Raji (cell line): ENCODE results near the gene IBSP.

Experiments
- POLR2A ChIP-seq: IDR thresholded peaks from 2 replicates; pipeline ENCODE4 v1.6.1; 2011; ENCODE audit warnings: low read depth, low read length, control low read depth; ENCODE audit not compliant: insufficient read depth

IBSP gene

GRCh38 chr4:87823200-87823599 is 23.8 kb downstream of the IBSP start:
- no peak for TF ChIP-seq POLR2A

- TF ChIP-seq POLR2A = no peak
Measured at GRCh38 chr4:87823724-87824123, 24.4 kb downstream of the IBSP start.

GRCh38 chr4:87824352-87824751 is 25.0 kb downstream of the IBSP start:
- TF ChIP-seq POLR2A = no peak

- no peak for TF ChIP-seq POLR2A
Measured at GRCh38 chr4:87832669-87833068, 33.3 kb downstream of the IBSP start, which contains the start of gene MEPE. Gene MEPE (plus strand): TSS chr4:87832969. CDS start chr4:87834715, 1,746 bp downstream.

GRCh38 chr4:87834401-87834800 is 35.0 kb downstream of the IBSP start:
- TF ChIP-seq POLR2A = no peak

GRCh38 chr4:87835197-87835596 is 35.8 kb downstream of the IBSP start:
- no peak for TF ChIP-seq POLR2A

- no peak for TF ChIP-seq POLR2A
Measured at GRCh38 chr4:87835743-87836142, 36.4 kb downstream of the IBSP start.

- no peak for TF ChIP-seq POLR2A
Measured at GRCh38 chr4:87838205-87838604, 38.9 kb downstream of the IBSP start.

GRCh38 chr4:87838890-87839591 is 39.7 kb downstream of the IBSP start:
- no peak for TF ChIP-seq POLR2A

GRCh38 chr4:87839592-87839946 is 40.2 kb downstream of the IBSP start:
- no peak for TF ChIP-seq POLR2A

- no peak for TF ChIP-seq POLR2A
Measured at GRCh38 chr4:87840149-87840548, 40.8 kb downstream of the IBSP start.

GRCh38 chr4:87843936-87844335 is 44.6 kb downstream of the IBSP start:
- no peak for TF ChIP-seq POLR2A

GRCh38 chr4:87844452-87844851 is 45.1 kb downstream of the IBSP start:
- no peak for TF ChIP-seq POLR2A

- no peak for TF ChIP-seq POLR2A
Measured at GRCh38 chr4:87846226-87846625, 46.9 kb downstream of the IBSP start.

GRCh38 chr4:87848622-87849351 is 49.4 kb downstream of the IBSP start:
- TF ChIP-seq POLR2A = no peak

- no peak for TF ChIP-seq POLR2A
Measured at GRCh38 chr4:87849612-87850011, 50.3 kb downstream of the IBSP start.

- no peak for TF ChIP-seq POLR2A
Measured at GRCh38 chr4:87851332-87851731, 52.0 kb downstream of the IBSP start.

GRCh38 chr4:87851953-87852352 is 52.6 kb downstream of the IBSP start:
- no peak for TF ChIP-seq POLR2A
